H9 (cell line): ENCODE data around the gene KLK2. TPM values are rescaled to one million over a fixed set of nuclear protein-coding genes. Genes with fewer than 3 reads are reported as not detected.

Experiments used
- DNase-seq: peaks from one replicate; pipeline ENCODE4 v3.0.0-alpha.2; 2017
- H2AFZ ChIP-seq: one replicate; pipeline ENCODE4 v1.6.1; 2013; ENCODE audit warnings: mild to moderate bottlenecking, low read length, control low read depth, moderate library complexity
- H2AK5ac ChIP-seq: 2 replicates; pipeline ENCODE4 v1.6.1; 2013; ENCODE audit warnings: low read length, control low read depth, mixed read lengths; ENCODE audit not compliant: insufficient read length
- H2BK120ac ChIP-seq: one replicate; pipeline ENCODE4 v1.6.1; 2013; ENCODE audit warnings: low read depth, mild to moderate bottlenecking, low read length, control low read depth, inconsistent platforms; ENCODE audit not compliant: poor library complexity, severe bottlenecking
- H2BK12ac ChIP-seq: 2 replicates; pipeline ENCODE4 v1.6.1; 2013; ENCODE audit warnings: low read length, control low read depth, mixed read lengths, low read depth; ENCODE audit not compliant: insufficient read length
- H2BK15ac ChIP-seq: 2 replicates; pipeline ENCODE4 v1.6.1; 2013; ENCODE audit warnings: low read depth, low read length, control low read depth
- H2BK20ac ChIP-seq: one replicate; pipeline ENCODE4 v1.6.1; 2013; ENCODE audit warnings: low read depth, mild to moderate bottlenecking, low read length, control low read depth, inconsistent platforms; ENCODE audit not compliant: poor library complexity, severe bottlenecking
- H2BK5ac ChIP-seq: 2 replicates; pipeline ENCODE4 v1.6.1; 2013; ENCODE audit warnings: low read length, control low read depth, mixed read lengths; ENCODE audit not compliant: insufficient read length
- H3K14ac ChIP-seq: 2 replicates; pipeline ENCODE4 v1.6.1; 2013; ENCODE audit warnings: low read length, control low read depth; ENCODE audit not compliant: insufficient read depth
- H3K18ac ChIP-seq: 2 replicates; pipeline ENCODE4 v1.6.1; 2013; ENCODE audit warnings: low read depth, mild to moderate bottlenecking, mixed read lengths, low read length, control low read depth; ENCODE audit not compliant: insufficient read length
- H3K23ac ChIP-seq: 2 replicates; pipeline ENCODE4 v1.6.1; 2013; ENCODE audit warnings: low read length, control low read depth, mixed read lengths, low read depth; ENCODE audit not compliant: insufficient read length
- H3K23me2 ChIP-seq: 2 replicates; pipeline ENCODE4 v1.6.1; 2013; ENCODE audit warnings: low read depth, mild to moderate bottlenecking, mixed read lengths, low read length, control low read depth; ENCODE audit not compliant: insufficient read length, poor library complexity, severe bottlenecking
- H3K27ac ChIP-seq: 2 replicates; pipeline ENCODE4 v1.5.1; 2013; ENCODE audit warnings: low read length, control low read depth, mixed read lengths, low read depth; ENCODE audit not compliant: insufficient read length
- H3K27me3 ChIP-seq: 2 replicates; pipeline ENCODE4 v1.6.1; 2013; ENCODE audit warnings: low read length, control low read depth, inconsistent platforms; ENCODE audit not compliant: insufficient read depth
- H3K4ac ChIP-seq: 2 replicates; pipeline ENCODE4 v1.6.1; 2013; ENCODE audit warnings: low read depth, mild to moderate bottlenecking, control low read depth, inconsistent platforms, low read length, moderate library complexity
- H3K4me1 ChIP-seq: 2 replicates; pipeline ENCODE4 v1.6.1; 2013; ENCODE audit warnings: low read length, control low read depth, inconsistent platforms; ENCODE audit not compliant: insufficient read depth
- H3K4me2 ChIP-seq: 2 replicates; pipeline ENCODE4 v1.6.1; 2013; ENCODE audit warnings: low read length, control low read depth, mixed read lengths; ENCODE audit not compliant: insufficient read length, insufficient read depth
- H3K56ac ChIP-seq: 2 replicates; pipeline ENCODE4 v1.6.1; 2013; ENCODE audit warnings: low read depth, mild to moderate bottlenecking, mixed read lengths, low read length, control low read depth; ENCODE audit not compliant: insufficient read length
- H3K79me1 ChIP-seq: 2 replicates; pipeline ENCODE4 v1.6.1; 2013; ENCODE audit warnings: low read depth, mild to moderate bottlenecking, moderate library complexity, low read length, control low read depth, inconsistent platforms; ENCODE audit not compliant: insufficient read depth, poor library complexity, severe bottlenecking
- H3K79me2 ChIP-seq: 2 replicates; pipeline ENCODE4 v1.6.1; 2013; ENCODE audit warnings: low read length, control low read depth, inconsistent platforms; ENCODE audit not compliant: insufficient read depth
- H3K9ac ChIP-seq: 2 replicates; pipeline ENCODE4 v1.6.1; 2013; ENCODE audit warnings: low read length, control low read depth, mixed read lengths; ENCODE audit not compliant: insufficient read length; ENCODE audit errors: extremely low read depth
- H3K9me3 ChIP-seq: one replicate; pipeline ENCODE4 v1.6.1; 2013; ENCODE audit warnings: low read depth, low read length, inconsistent platforms; ENCODE audit not compliant: control insufficient read depth
- H3T11ph ChIP-seq: one replicate; pipeline ENCODE4 v1.6.1; 2013; ENCODE audit warnings: mild to moderate bottlenecking, low read length, control low read depth, inconsistent platforms
- H4K20me1 ChIP-seq: one replicate; pipeline ENCODE4 v1.6.1; 2013; ENCODE audit not compliant: control insufficient read depth, insufficient read length, insufficient read depth
- H4K5ac ChIP-seq: 2 replicates; pipeline ENCODE4 v1.6.1; 2013; ENCODE audit warnings: low read depth, mild to moderate bottlenecking, mixed read lengths, low read length, control low read depth; ENCODE audit not compliant: insufficient read length
- H4K8ac ChIP-seq: replicated peaks from 2 replicates; pipeline ENCODE4 v1.6.1; 2013; ENCODE audit warnings: low read length, control low read depth, mixed read lengths, low read depth; ENCODE audit not compliant: insufficient read length
- H4K91ac ChIP-seq: 2 replicates; pipeline ENCODE4 v1.6.1; 2013; ENCODE audit warnings: low read depth, mild to moderate bottlenecking, moderate library complexity, mixed read lengths, low read length, control low read depth; ENCODE audit not compliant: insufficient read length
- H3K27ac Mint-ChIP-seq, 3 experiments: 2 replicates in 2 of 3; 3 replicates in 1 of 3; pipeline ENCODE4 v1.8.0; 2020 to 2021; ENCODE audit warnings: mixed read lengths in 3 of 3, mild to moderate bottlenecking in 1 of 3, moderate library complexity in 1 of 3
- H3K27me3 Mint-ChIP-seq: 2 replicates; pipeline ENCODE4 v1.8.0; 2021; ENCODE audit warnings: low read depth, mild to moderate bottlenecking, moderate library complexity, mixed read lengths
- H3K36me3 Mint-ChIP-seq, 3 experiments: 2 replicates in 2 of 3; 3 replicates in 1 of 3; pipeline ENCODE4 v1.8.0; 2020 to 2021; ENCODE audit warnings: low read depth in 3 of 3, mixed read lengths in 3 of 3; ENCODE audit not compliant: insufficient read depth in 1 of 3
- H3K4me1 Mint-ChIP-seq, 2 experiments: 2 replicates each; pipeline ENCODE4 v1.8.0; 2020; ENCODE audit warnings: mixed read lengths in 2 of 2
- H3K4me3 Mint-ChIP-seq, 2 experiments: 2 replicates in 1 of 2; 3 replicates in 1 of 2; pipeline ENCODE4 v1.8.0; 2020 to 2021; ENCODE audit warnings: mild to moderate bottlenecking in 2 of 2, mixed read lengths in 2 of 2, moderate library complexity in 1 of 2
- H3K9me3 Mint-ChIP-seq, 2 experiments: 2 replicates in 1 of 2; 3 replicates in 1 of 2; pipeline ENCODE4 v1.8.0; 2020; ENCODE audit warnings: mild to moderate bottlenecking in 2 of 2, mixed read lengths in 2 of 2, moderate library complexity in 1 of 2
- CTCF ChIP-seq: fragments of 200-600 bp; sonication (generic); conservative IDR thresholded peaks from 3 replicates; pipeline ENCODE4 v1.8.0; 2021; ENCODE audit warnings: antibody characterized with exemption, mild to moderate bottlenecking
- WGBS: extraction: QIAGEN DNeasy Blood & Tissue Kit; methylation state at CpG from one replicate; pipeline ENCODE4 v1.1.7; 2013; ENCODE audit warnings: missing lambda C conversion rate, low lambda C conversion rate, mixed read lengths; ENCODE audit not compliant: insufficient read length; ENCODE audit errors: extremely low coverage; 5-methylcytosine and 5-hydroxymethylcytosine counted together
- total RNA-seq: library from RNA; stranded (reverse); gene quantifications from 2 replicates; pipeline ENCODE4 v1.2.1, GENCODE V29; 2021

KLK2 gene
- total RNA-seq, 1 experiment from 2014 or later = not detected

GRCh38 chr19:50836543-50837195 lies 36.6 kb upstream of the KLK2 start:
- H2BK20ac ChIP-seq = no peak overlapping the region
- H3K9me3 ChIP-seq = no peaks in the 10 kb centered on the region
- H3K56ac ChIP-seq = no peak overlapping the region
- no peak overlapping the region for H3K27ac ChIP-seq
- H3K4me2 ChIP-seq = peak overlapping the region; percentile 67
- H3K23me2 ChIP-seq = peaks cover 4% of the 10 kb centered on the region
- H3K14ac ChIP-seq = no peak overlapping the region
- H3T11ph ChIP-seq = no peak overlapping the region
- no peak overlapping the region for H2AFZ ChIP-seq
- no peaks in the 10 kb centered on the region for H3K4me1 ChIP-seq
- H2BK15ac ChIP-seq = no peak overlapping the region
- peaks cover 13 to 26% of the 10 kb centered on the region in 2 experiments for H3K4me1 Mint-ChIP-seq
- no peak overlapping the region for H2BK12ac ChIP-seq
- H2BK5ac ChIP-seq = no peak overlapping the region
- DNase-seq = no peak
- no peaks in the 10 kb centered on the region for H3K79me1 ChIP-seq
- no peaks in the 10 kb centered on the region; a peak in 3 of 5 replicates for H3K9me3 Mint-ChIP-seq
- H3K79me2 ChIP-seq = no peaks in the 10 kb centered on the region
- no peak overlapping the region for H4K91ac ChIP-seq
- no peak overlapping the region for H3K18ac ChIP-seq
- peaks cover 2% of the 10 kb centered on the region; the same call in 1 of the 2 replicates for H3K27me3 ChIP-seq
- H3K4ac ChIP-seq = no peak overlapping the region
- H2AK5ac ChIP-seq = no peak overlapping the region
- peak overlapping the region; percentile 14 to 92 (median 55); a peak in 4 of 7 replicates for H3K27ac Mint-ChIP-seq
- H4K8ac ChIP-seq = no peak overlapping the region
- H3K36me3 Mint-ChIP-seq = no peaks in the 10 kb centered on the region
- H4K5ac ChIP-seq = no peak overlapping the region
- no peak overlapping the region for H3K9ac ChIP-seq
- peak overlapping the region; percentile 79 to 97 for H3K4me3 Mint-ChIP-seq
- H3K27me3 Mint-ChIP-seq = peaks cover 77% of the 10 kb centered on the region
- H4K20me1 ChIP-seq = no peaks in the 10 kb centered on the region
- no CpG with 5 or more reads among the region's 19 CpGs for WGBS
- no peak for TF ChIP-seq CTCF
- H3K23ac ChIP-seq = no peak overlapping the region
- H2BK120ac ChIP-seq = no peak overlapping the region
